Activated CD4-positive, alpha-beta T cell treated with anti-CD3 and anti-CD28 coated beads for 24 hours (primary cell): ENCODE data around the gene FCGR2B.
"Not testable (repeated sequence)": the region's sequence is repeated elsewhere in the genome, so short reads cannot be mapped to it uniquely, and the experiment has no call there.

Source experiments
- DNase-seq, 2 donors: peaks; one replicate each; pipeline ENCODE4 v3.0.0-alpha.2; 2020; ENCODE audit warnings: low read depth in 2 of 2

Gene FCGR2B

DNA sequence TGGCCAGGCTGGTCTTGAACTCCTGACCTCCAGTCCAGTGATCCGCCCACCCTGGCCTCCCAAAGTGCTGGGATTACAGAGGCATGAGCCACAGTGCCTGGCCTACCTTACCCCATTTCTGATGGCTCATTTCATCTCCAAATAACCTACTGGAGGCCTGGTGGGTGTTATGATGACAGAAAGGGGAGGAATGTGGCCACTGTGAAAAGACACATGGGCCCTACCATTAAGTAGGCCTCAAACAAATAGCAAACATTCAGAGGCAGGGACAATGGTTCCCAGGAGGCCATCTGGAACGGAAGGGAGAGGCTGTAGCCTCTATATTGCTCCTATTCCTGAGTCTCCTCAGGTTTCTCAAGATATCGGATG lies 43.2 kb downstream of the FCGR2B start:
- DNase-seq: no peak

DNA sequence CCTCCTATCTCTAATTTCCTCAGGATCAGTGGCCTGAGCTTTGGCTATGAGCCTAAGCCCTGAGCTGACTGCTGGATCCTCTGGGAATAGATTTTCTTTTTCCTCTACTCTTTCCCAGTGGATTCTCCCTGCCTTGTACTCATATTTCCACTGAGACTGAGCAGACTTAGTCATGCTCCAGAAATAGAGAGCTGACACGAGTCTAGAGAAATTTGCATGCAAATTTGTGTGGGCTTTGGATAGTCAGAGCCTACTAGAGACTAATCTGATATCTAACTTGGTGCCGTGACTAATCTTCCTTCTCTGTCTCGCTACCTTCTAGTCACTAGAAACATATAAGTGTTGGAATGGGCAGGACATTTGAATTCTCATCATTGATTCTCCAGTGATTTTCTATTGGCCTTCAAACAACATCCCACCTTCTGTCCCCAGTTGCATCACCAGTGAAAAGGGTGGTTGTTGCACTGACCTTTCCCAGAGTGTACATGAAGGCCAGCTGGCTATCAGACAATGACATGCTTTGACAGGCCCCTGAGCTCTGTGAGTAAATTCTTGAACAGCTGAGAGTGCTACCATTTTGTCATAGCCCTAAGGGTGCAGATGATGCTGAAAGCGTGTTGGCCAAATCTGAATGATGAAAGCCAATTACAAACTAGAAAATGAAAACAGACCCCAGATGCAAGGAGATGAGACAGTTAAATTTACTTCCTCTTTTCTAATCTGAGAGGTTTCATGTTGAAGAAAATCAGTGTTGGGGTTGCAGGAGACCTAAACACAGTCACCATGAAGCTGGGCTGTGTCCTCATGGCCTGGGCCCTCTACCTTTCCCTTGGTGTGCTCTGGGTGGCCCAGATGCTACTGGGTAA lies 43.8 kb downstream of the FCGR2B start, which contains the start of gene FCRLA:
FCRLA (plus strand) TSS at position 748 of the 866 bp plus-strand sequence; CDS start at position 784, 36 bp downstream.
- no peak for DNase-seq

DNA sequence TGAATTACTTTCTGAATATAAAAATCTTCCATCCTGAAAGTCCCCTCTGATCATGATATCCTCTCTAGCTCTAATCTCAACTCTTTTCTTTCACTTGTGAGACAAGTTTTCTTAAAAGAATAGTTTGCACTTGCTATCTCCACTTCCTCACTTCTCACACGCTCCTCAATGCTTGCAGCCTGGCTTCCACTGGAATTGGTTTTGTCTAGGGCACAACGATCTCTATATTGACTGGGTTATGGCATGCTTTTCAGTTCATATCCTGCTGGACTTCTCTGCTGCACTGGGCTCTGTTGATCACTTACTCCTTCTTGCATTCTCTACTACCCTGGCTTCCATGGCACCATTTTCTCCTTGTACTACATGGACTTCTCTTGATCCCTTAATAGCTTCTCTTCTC lies 44.6 kb downstream of the FCGR2B start:
- no peak for DNase-seq

DNA sequence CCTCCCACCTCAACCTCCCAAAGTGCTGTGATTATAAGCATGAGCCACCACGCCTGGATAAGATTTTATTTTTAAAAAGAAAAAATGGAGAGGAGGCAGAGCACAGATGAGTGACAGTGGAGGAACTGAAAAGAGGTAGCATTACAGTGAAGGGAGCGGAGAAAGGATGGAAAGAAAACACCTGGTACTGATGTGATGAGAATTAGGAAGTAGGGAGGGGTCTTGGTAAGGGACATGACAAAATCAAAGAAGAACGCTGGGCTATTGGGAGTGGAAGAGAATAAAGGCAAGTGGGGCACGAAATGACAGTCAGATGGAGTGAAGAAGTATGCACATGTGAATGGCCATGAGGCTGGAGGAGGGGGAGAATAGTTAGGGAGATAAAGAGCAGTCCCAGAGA lies 46.4 kb downstream of the FCGR2B start:
- no peak for DNase-seq

DNA sequence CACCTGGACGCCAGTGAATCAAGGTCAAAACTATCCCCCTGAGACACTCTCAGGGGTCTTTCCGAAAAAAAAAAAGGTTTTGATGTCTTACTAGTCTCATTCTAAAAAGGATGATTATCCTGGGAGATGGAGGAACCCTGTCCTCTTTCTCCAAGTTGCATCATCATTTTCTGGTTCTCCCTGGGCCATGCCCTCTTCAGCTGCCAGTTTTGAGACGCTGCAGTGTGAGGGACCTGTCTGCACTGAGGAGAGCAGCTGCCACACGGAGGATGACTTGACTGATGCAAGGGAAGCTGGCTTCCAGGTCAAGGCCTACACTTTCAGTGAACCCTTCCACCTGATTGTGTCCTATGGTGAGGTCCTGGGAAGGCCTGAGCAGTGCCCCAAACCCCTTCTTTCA lies 47.6 kb downstream of the FCGR2B start:
- no peak for DNase-seq

DNA sequence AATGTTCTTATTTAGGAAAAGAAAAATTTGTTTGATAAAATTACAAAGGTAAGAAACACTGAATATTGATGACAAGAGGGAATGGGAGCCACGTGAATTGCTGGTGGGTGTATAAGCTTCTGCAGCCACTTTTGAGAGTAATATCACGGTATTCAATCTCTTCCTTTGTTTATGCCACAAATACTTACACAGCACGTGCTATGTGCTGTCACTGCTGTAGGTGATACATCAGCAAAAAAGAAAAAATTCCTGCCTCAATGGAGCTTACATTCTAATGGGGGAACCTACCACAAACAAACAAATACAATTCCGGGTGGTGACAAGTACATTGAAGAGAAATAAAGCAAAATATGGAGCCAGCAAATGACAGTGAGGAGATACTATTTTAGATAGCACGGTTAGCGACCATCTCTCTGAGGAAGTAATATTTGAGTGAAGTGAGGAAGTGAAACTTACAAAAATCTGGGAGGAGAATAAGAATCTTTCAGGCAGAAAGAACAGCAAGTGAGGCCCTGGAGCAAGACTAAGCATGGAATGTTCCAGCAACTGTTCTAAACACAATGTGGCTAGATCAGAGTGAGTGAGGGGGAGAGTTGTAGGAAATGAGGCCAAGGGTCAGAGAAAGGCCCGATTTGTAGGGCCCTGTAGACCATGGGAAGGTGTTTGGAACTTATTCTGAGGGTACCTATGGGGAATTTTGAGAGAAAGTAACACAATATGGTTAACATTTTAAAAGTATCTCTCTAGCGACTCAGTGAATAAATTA lies 55.8 kb downstream of the FCGR2B start:
- DNase-seq: no peak

DNA sequence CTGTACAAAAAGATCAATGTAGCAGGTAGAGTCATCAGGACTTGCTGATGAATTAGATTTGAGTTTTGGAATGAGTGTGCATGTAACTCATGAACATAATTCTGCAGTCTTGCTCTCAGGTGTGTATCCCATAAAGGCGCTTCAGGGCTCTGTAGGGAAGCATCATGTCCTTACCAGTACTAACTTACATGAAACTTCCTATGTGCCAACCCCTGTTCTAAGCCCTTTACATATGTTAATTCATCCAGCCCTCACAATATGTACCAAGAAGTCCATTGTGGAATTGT lies 56.3 kb downstream of the FCGR2B start:
- DNase-seq: no peak

DNA sequence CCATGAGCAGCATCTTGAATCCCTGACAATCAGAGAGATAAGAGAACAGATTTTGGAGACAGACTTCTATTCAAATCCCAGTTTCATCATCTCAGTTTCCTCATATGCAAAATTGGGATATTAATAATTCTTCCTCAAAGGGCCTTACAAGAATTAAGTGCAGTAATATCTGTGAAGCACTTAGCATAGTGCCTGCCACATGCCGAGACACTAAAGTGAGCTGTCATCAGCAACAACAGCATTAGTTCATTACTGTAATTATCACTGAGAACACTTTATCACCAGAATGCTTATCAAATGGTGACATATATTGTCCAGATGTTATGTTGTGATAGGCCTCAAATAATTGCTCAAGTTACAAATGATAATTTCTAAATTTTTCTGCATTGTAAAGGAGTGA lies 57.5 kb downstream of the FCGR2B start:
- DNase-seq: no peak

DNA sequence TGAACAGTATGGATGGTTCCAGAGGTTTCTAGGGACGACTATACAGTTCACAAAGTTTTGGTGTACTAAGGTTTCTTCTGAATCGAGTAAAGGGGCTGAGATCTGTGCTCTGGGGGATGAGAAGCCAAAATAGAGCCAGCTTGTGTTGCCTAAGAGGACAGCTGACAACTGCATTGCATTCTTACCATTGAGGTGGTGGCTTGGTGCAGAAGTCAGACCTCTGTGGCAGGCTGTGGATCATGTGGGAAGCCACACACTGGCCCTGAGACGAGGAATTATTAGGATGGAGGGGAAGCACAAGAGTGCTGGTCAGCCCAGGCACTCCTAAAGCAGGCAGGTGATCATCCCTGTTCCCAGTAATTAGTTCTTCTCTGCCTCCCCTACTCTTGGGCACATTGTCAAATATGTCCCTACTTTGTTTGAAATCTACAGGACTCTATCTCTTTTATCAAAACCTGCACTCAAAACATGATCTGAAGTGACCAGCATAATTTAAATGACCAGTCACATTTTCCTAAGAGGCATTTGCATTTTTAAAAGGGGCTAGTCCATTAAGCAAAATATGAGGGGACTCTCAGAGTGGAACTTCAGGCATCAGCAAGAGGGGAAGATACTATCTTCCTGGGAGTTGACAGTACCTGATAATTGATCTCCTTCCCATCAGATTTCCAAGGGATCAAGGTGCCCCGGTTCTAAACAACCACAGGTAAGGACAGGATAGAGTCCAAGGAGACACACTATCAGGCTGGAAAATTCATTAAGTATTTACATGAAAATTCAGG lies 58.2 kb downstream of the FCGR2B start, which contains the start of gene FCRLB:
FCRLB (plus strand) TSS at position 589 of the 782 bp plus-strand sequence. CDS start 1,129 bp downstream, outside the sequence.
- no peak for DNase-seq

DNA sequence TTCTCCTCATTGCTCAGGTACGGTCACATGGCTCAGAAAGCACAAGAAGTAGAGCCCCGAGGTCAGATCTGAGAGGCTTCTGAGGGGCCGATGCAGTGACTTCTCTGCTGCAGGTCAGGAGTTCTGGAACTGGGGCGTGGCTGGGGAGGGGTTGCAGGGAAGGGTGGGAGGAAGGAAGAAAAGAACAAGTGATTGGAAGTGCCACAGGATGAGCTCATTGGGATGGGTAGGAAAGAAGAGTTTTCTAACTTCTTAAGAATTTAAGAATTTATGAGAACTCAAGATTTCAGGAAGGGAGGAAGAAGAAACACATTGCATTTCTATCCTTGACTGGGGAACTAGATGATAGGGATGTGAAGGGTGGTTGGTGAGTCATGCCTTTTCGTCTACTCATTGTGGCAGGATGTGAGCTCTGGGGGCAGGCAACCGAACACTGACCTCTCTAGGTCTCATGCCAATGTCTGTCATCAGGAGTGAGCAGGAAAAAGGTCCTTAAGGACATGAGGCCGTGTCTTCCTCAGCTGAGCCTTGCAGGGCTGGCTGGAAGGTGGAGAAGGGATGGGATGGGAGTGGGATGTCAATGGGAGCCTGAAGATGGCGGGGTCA lies 58.9 kb downstream of the FCGR2B start:
- no peak for DNase-seq

DNA sequence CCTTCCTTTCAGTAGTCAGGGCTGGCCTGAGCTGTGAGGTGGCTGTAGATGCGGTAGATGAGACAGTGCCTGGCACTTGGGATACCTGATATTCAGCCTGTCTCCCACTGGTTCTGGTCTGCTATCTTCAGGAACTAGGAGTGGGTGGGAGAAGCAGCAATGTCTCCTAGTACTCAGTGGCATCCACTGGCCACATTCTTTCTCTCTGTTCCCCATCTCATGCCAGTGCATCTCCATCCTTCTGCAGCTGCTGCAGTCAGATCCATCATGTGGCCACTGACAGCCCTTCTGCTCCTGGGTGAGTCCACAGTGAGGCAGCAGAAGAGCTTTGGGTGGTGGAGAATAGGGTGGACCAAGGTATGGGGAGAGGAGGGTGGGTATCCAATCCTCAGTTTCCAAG lies 59.5 kb downstream of the FCGR2B start:
- no peak for DNase-seq

DNA sequence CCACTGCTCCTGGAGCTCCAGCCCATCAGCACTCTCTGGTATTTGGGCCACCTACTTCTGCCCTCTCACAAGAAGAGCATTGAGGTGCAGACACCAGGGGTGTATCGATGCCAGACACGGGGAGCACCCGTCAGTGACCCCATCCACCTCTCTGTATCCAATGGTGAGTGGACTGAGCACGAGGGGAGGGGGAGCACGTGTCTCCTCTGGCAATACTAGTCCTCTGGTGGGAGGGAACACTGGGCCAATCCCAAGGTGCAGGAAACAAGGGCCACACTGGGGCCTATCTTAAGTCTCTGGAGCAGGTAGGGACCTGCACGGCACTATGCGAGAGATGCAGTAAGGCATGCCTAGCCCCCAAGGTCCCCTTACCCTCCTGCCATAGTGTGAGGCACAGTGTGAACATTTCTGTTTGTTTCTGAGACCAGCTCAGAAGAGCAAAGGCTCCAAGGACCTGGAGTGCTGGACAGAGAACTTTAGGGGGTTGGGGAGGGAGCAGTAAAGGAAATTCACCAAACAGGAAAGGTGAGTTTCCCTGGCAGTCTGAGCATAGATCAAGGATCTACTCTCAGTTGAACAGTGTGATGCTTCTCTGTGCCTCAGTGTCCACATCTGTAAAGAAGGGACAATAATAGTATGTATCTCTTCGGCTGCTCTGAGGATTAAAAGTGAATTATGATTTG lies 60.7 kb downstream of the FCGR2B start:
- no peak for DNase-seq

DNA sequence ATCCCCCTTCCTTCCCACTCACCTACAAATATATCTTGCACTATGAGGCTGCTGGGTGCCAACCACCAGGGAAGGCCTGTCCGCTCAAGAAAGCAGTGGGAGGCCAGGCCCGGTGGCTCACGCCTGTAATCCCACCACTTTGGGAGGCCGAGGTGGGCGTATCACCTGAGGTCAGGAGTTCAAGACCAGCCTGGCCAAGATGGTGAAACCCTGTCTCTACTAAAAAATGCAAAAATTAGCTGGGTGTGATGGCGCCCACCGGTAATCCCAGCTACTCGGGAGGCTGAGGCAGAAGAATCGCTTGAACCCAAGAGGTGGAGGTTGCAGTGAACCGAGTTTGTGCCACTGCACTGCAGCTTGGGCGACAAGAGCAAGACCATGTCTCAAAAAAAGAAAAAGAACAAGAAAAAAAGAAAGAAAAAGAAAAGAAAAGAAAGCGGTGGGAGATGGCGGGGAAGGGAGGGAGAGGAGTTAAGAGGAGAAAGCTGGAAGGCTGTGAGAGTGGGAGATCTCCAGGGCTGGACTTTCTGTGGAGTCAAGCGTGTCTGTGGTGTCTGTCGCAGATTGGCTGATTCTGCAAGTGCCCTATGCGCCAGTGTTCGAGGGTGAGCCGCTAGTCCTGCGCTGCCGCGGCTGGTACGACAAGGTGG lies 62.4 kb downstream of the FCGR2B start:
- DNase-seq: not testable (repeated sequence)

DNA sequence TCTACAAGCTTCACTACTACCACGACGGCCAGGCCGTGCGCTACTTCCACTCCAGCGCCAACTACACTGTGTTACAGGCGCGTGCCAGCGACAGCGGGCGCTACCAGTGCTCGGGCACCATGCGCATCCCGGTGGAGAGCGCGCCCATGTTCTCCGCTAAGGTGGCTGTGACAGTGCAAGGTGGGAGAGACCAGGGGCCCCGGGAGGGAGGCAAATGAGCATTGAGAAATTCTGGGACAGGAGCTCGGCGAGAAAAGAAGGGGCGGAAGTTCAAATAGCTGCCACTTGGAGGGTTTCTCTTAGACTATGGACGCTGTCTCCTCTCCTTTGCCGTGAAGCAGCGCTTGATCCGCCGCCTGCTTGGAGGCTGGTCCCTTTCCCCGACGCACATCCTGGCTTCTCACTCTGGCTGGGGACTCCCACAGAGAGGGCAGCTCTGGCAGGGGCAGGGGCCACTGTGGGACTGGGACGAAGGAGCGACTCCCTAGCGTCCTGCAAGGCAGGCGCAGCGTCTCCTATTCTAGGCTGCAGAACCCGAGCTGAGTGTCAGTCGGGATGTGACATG lies 63.0 kb downstream of the FCGR2B start:
- peak; percentile 11 to 13 for DNase-seq

DNA sequence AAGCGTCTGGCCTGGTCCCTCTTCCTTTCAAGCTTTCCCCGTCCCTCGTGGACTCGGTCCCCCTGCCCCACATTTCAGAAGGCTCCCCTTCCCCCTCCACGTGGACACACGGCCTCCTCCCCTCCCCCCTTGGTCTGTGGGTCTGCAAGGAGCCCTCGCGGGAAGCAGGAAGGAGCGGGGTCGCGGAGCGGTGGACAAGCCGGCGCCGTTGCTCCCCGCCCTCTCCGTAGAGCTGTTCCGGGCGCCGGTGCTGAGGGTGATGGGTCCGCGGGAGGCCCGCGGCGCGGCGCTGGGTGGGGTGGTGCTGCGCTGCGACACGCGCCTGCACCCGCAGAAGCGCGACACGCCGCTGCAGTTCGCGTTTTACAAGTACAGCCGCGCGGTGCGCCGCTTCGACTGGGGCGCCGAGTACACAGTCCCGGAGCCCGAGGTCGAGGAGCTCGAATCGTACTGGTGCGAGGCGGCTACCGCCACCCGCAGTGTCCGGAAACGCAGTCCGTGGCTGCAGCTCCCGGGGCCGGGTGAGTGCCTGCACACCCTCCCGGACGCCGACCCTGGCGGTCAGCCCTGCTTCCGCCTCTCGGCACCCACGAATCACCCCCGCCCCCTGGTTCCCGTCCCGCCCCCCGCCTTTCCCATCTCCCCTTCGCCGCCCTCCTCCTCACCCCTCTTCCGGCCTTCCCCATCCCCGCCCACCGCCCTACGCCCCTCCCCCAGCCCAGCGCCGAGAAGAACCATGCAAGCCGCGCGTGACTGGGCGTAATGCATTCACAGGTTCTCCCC lies 63.7 kb downstream of the FCGR2B start:
- peak; percentile 39 to 43 for DNase-seq

DNA sequence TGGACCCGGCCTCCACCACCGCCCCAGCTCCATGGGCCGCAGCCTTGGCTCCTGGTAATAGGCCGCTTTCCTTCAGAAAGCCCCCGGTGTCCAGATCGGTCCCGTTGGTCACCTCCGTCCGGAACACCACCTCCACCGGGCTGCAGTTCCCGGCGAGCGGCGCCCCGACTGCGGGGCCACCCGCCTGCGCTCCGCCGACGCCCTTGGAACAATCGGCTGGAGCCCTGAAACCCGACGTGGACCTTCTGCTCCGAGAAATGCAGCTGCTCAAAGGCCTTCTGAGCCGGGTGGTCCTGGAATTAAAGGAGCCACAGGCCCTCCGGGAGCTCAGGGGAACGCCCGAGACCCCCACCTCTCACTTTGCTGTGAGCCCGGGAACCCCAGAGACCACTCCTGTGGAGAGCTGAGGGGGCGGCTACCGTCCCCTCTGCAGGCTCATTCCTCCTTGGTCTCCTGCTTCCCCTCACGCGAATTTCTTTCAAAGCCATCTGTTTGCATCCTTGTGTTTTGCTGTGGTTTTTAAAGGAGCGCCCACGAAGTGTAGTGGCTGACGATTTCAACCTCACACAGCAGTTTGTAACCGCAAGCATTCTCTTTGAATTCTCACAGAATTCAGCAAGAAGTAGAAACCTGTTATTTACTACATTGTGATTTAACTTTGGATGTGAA lies 64.4 kb downstream of the FCGR2B start:
- no peak for DNase-seq
